ENCODE measurements around the gene REEP3. TPM values are rescaled to one million over a fixed set of nuclear protein-coding genes. Genes with fewer than 3 reads are reported as not detected.
"Not testable (repeated sequence)": the region's sequence is repeated elsewhere in the genome, so short reads cannot be mapped to it uniquely, and the experiment has no call there.

The REEP3 gene
- total and polyA plus RNA-seq, 7 donors = 6.5 to 18.4 (median 16.1) TPM

DNA sequence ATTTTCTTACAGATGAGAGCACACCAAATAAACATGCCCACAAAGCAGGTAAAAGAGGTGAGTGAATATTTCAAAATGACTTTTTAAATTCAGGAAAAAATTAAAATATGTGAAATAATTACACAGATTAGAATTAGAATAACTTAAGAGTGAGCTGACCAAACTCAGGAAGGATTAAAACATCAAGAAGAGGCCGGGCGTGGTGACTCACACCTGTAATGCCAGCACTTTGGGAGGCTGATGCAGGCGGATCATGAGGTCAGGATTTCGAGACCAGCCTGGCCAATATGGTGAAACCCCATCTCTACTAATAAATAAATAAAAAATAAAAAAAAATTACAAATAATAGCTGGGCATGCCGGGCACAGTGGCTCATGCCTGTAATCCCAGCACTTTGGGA lies 140.1 kb downstream of the REEP3 start:
- no peak overlapping the region for H3K27ac ChIP-seq
- DNase-seq (no peak), ATAC-seq (no peak)
- H3K9me3 ChIP-seq = no peaks in the 10 kb centered on the region
- TF ChIP-seq, protein P1, sequence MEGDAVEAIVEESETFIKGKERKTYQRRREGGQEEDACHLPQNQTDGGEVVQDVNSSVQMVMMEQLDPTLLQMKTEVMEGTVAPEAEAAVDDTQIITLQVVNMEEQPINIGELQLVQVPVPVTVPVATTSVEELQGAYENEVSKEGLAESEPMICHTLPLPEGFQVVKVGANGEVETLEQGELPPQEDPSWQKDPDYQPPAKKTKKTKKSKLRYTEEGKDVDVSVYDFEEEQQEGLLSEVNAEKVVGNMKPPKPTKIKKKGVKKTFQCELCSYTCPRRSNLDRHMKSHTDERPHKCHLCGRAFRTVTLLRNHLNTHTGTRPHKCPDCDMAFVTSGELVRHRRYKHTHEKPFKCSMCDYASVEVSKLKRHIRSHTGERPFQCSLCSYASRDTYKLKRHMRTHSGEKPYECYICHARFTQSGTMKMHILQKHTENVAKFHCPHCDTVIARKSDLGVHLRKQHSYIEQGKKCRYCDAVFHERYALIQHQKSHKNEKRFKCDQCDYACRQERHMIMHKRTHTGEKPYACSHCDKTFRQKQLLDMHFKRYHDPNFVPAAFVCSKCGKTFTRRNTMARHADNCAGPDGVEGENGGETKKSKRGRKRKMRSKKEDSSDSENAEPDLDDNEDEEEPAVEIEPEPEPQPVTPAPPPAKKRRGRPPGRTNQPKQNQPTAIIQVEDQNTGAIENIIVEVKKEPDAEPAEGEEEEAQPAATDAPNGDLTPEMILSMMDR (IDR thresholded peaks at IDR 0.05) = no peak
- WGBS, 3 donors = 94 to 97% (median 97%) methylated on average over 5 of the region's 5 CpGs
- no peaks in the 10 kb centered on the region for H3K27me3 ChIP-seq (ENCODE audit: insufficient read depth in 3 of 3, low read length in 2 of 3)
- intact Hi-C loops (cut with DNase I) = no loop called here
- no peak overlapping the region for H3K4me3 ChIP-seq
- no peaks in the 10 kb centered on the region for H3K36me3 ChIP-seq (ENCODE audit: insufficient read depth in 1 of 2, low read depth in 1 of 2)
- no peaks in the 10 kb centered on the region for H3K4me1 ChIP-seq

- TF ChIP-seq, protein P1 (IDR thresholded peaks at IDR 0.05) = no peak
- no peaks in the 10 kb centered on the region for H3K27me3 ChIP-seq (ENCODE audit: insufficient read depth in 3 of 3, low read length in 2 of 3)
- no peaks in the 10 kb centered on the region for H3K36me3 ChIP-seq (ENCODE audit: insufficient read depth in 1 of 2, low read depth in 1 of 2)
- intact Hi-C loops (cut with DNase I) = no loop called here
- WGBS, 3 donors = 95 to 96% (median 96%) methylated on average over 13 of the region's 13 CpGs
- H3K4me3 ChIP-seq = no peak overlapping the region
- H3K9me3 ChIP-seq = no peaks in the 10 kb centered on the region
- no peak for DNase-seq
- no peak overlapping the region for H3K27ac ChIP-seq
- no peak for ATAC-seq
- peaks cover 12% of the 10 kb centered on the region for H3K4me1 ChIP-seq
Measured at GRCh38 chr10:63664341-63664885, 143.2 kb downstream of the REEP3 start.

GRCh38 chr10:63665006-63665580 lies 143.9 kb downstream of the REEP3 start:
- H3K36me3 ChIP-seq (ENCODE audit: insufficient read depth in 1 of 2, low read depth in 1 of 2); H3K27me3 ChIP-seq (ENCODE audit: insufficient read depth in 3 of 3, low read length in 2 of 3); H3K4me3 ChIP-seq; H3K27ac ChIP-seq; H3K9me3 ChIP-seq; ATAC-seq; DNase-seq; intact Hi-C loops (cut with DNase I): not testable (repeated sequence)
- WGBS, 3 donors = 92 to 96% (median 94%) methylated on average over 10 of the region's 10 CpGs
- peaks cover 12% of the 10 kb centered on the region for H3K4me1 ChIP-seq

DNA sequence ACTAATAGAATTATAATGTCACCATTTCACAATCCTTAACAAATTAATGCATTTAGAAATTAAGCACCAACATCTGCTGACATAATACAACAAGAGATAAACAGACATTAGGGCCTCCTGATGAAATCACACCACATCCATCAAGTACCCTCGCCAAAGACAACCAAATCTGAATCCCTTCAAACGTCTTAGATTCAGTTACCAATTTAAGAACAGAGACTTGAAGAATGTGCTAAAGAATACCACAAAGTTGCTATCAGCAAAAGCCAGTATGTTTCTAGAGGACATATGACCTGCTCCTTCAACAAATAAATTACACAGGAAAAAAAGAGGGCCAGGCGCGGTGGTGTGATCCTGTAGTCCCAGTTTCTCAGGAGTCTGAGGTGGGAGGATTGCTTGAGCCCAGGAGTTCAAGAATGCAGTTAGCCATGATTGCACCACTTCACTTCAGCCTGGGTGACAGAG lies 144.5 kb downstream of the REEP3 start:
- intact Hi-C loops (cut with DNase I) = no loop called here
- H3K9me3 ChIP-seq = no peaks in the 10 kb centered on the region
- no peak overlapping the region for H3K27ac ChIP-seq
- no peaks in the 10 kb centered on the region for H3K36me3 ChIP-seq (ENCODE audit: insufficient read depth in 1 of 2, low read depth in 1 of 2)
- no peak for DNase-seq
- H3K4me1 ChIP-seq = peaks cover 14% of the 10 kb centered on the region
- no peak overlapping the region for H3K4me3 ChIP-seq
- ATAC-seq = no peak
- TF ChIP-seq, protein P1 (IDR thresholded peaks at IDR 0.05) = no peak
- WGBS, 3 donors = 84 to 92% (median 85%) methylated on average over 4 of the region's 4 CpGs
- H3K27me3 ChIP-seq (ENCODE audit: insufficient read depth in 3 of 3, low read length in 2 of 3) = no peaks in the 10 kb centered on the region

GRCh38 chr10:63666836-63667383 lies 145.7 kb downstream of the REEP3 start:
- TF ChIP-seq, protein P1 (IDR thresholded peaks at IDR 0.05) = no peak
- Histone ChIP-seq H3K9me3 (no peaks in the 10 kb centered on the region), H3K4me1 (peaks cover 22% of the 10 kb centered on the region), H3K36me3 (ENCODE audit: insufficient read depth in 1 of 2, low read depth in 1 of 2) (no peaks in the 10 kb centered on the region), H3K4me3 (no peak overlapping the region), H3K27ac (peak overlapping the region; percentile 25), H3K27me3 (ENCODE audit: insufficient read depth in 3 of 3, low read length in 2 of 3) (no peaks in the 10 kb centered on the region)
- ATAC-seq = no peak
- WGBS, 3 donors = 29 to 32% (median 31%) methylated on average over 4 of the region's 4 CpGs
- intact Hi-C loops (cut with DNase I) = no loop called here
- DNase-seq = no peak

All from psoas muscle (tissue), 8 donors.